DMS79 treated with DMSO at 0.1 percent for 48 hours (cell line): ENCODE data around the gene ISM1.
"Not testable (repeated sequence)": the region's sequence is repeated elsewhere in the genome, so short reads cannot be mapped to it uniquely, and the experiment has no call there.

ENCODE experiments used
- DNase-seq: peaks from one replicate; lab custom pipeline; 2025; lab: John Stamatoyannopoulos, UW

ISM1 gene

DNA sequence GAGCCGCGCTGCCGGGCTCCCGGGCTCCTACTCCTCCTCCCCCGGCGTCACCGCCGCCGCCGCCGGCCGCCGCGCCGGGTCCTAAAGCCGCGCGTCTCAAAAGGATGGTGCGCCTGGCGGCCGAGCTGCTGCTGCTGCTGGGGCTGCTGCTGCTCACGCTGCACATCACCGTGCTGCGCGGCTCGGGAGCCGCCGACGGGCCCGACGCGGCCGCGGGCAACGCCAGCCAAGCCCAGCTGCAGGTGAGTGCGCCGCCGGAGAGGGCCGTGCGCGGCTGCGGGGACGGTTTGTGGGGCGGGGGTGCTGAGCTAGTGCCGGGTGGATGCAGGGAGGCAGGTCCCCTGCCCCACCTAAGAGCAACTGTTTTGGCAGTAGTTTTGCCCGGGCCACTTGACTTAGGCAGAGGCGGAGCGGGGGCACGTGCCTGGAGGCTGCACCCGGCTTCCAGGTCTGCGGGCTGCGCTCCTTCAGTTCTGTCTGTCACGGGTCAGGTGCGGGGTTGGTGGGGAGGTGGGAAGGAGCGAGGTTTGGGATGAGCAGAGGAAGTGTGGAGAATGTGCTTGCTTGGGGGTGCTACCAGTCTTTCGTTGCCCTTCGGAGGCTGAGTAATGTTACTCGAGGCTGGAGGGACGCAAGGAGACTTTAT is 722 bp downstream of the ISM1 start:
- peak; percentile 48 for DNase-seq

DNA sequence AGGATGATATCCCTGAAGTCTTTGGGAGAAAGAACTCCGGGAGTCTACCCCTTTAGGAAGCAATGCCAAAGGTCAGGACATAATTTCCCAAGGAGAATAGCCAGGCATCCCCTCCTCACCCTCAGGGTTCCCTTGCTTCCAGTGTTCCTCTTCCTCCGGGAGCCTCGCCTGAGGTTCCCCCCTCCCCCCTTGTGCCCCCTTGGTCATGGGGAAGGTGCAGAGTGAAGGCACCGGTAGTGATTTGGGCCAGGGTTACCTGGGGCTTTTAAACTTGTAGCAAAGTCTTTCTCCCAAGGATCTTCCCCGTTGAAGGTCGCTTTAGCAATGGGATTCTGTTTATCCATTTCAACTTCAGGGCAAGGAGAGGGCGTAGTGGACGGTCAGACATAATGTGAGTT is 1.2 kb downstream of the ISM1 start:
- no peak for DNase-seq

DNA sequence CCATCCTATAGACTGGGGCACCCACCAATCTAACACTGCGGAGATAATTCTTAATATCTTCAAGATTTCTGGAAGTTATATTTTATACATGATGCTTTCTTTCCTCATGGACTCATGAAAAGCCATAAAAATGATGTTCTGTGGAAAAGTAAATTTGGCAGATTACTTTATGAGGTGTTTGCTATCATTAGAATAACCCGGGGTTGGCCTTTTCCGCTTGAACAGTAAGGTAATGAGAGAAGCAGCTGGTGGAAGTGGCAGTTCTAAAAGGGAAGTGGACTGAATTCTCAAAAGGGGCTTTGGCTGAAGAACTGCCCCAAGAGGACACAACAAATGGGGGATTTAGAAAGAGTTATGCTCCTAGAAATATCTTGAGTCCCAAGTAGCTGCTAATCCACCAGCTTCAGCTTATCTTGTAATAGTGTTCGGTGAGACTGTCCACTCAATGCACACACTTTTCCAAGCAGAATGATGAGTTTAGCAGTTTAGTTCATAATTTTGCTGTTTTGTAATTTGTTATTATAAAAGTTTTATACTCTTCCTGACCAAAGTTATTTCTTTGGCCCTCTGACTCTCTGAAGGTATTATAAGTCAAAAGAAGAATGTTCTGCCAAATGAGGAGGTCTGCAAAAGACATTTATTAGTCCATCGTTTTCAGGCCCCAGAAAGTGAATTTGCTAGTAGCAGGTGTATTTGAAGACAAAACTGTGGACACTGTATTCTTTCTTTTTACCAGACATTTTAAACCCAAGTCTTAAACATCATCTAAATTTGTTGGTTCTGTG is 2.9 kb downstream of the ISM1 start:
- DNase-seq: no peak

DNA sequence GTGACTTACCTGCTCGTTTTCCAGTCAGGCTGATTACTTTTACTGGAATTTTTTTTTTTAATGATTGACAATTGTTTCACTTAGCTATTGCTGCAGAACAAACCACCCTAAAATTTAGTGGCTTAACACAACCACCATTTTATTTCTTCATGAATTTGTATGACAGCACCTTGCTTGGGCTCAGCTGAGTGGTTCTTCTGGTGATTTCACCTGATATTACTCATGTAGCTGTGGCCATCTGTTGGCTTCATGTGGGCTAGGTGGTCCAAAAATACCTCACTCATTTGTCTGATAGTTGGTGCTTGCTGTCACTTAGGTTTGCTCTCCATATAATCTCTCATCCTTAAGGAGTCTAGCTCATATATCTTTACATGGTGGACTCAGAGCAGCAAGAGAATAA is 5.3 kb downstream of the ISM1 start:
- no peak for DNase-seq

DNA sequence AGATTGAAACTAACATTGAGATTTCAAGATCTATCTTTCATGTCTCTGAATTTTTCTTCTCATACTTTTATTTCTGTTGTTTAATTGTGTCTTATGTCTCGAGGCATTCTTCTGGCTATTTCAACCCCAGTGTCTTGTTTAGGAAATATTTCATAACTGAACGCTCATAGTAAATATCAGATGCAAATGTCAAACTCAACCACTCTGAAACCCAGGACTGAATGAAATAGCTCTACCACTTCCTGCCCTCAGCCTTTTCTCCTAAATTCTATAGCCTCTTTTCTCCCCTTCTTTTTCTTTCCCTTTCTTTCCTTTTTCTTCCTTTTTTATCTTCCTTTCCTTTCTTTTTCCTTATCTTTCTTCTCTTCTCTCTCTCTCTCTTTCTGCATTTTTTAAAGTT is 7.7 kb downstream of the ISM1 start:
- no peak for DNase-seq

DNA sequence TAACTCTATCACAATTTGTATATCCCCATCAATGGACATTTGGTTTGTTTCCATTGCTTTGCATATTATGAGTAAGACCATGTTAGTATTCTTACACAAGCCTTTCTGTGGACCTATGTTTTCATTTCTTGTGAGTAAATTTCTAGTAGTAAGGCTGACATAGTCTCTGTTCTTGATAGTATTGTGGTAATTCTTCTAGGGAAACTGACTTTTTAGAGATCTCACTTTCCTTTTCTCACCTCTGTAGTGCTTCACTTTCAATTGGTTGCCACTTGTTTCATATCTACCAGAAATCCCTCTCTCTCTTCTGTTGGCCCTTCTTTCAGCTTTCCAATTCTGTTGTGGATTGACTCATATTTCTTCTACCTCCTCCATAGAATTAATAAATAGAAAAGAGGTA is 8.5 kb downstream of the ISM1 start:
- DNase-seq: no peak

DNA sequence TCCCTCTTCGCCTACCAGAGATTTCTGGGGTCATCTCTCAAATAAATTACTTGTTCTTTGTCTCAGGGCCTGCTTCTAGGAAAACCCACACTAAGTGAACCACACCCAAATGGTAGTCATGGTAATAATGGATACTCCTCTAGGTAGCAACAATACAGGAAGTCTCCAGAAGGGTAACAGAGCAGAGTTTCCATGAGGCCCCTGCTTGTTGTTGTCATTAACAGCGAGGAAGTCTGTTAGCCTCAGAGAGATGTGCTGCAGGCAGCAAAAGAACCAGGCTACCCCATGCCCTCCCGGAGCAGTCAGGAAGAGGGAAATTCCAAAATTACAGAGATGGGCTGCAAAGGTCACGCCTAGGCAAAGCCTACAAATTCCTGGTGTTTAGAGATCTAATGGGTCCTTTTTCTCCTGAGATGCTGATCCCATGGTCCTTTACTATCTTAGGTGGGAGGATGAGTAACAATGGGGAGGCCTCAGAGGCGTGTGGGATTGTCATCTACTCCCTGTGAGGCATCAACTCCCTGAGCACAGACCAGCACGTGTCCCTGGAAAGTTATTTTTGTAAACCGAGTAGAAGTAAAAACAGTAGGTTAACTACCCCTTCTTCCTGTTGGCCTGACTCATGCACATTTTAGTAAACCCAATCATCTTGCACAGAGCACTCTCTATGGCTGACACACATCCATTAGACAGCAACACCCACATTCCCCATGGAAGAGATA is 10.1 kb downstream of the ISM1 start:
- no peak for DNase-seq

DNA sequence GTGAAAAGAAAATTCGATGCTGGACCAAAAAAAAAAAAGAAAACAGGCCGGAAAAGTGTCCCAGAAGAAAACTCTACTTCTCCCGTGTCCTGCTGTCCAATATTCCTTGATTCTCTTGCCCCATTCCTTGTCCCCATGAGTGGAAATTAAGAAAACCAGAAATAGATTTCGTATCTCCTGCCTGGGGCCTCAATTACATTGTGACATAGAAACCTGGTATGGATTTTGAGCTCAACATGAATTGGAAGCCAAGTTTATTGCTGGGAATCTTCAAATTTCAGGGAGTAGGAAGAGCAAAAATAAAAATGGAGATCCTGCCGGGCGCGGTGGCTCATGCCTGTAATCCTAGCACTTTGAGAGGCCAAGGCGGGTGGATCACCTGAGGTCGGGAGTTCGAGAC is 11.9 kb downstream of the ISM1 start:
- no peak for DNase-seq

DNA sequence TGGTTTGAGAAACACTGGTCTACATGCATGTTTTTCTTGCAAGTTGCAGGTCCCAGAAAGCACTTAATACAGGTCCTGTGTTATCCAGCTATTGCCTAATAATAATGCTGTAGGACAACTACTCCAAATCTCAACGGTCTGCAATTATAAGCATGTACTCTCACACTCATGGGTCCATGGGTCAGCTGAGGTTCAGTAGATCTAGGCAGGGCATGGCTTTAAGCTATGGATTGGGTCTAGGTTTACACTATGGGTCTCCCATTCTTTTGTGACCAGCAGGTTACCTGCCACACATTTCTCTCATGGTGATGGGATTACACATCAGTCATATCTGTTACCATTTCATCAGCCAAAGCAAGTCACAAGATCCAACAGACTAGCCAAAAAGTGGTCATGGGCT is 13.9 kb downstream of the ISM1 start:
- no peak for DNase-seq

DNA sequence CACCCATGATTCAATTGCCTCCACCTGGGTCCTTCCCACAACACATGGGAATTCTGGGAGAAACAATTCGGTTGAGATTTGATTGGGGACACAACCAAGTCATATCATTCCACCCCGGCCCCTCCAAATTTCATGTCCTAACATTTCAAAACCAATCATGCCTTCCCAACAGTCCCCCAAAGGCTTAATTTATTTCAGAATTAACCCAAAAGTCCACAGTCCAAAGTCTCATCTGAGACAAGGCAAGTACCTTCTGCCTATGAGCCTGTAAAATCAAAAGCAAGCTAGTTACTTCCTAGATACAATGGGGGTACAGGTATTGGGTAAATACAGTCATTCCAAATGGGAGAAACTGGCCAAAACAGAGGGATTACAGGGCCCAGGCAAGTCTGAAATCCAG is 15.3 kb downstream of the ISM1 start:
- DNase-seq: not testable (repeated sequence)

DNA sequence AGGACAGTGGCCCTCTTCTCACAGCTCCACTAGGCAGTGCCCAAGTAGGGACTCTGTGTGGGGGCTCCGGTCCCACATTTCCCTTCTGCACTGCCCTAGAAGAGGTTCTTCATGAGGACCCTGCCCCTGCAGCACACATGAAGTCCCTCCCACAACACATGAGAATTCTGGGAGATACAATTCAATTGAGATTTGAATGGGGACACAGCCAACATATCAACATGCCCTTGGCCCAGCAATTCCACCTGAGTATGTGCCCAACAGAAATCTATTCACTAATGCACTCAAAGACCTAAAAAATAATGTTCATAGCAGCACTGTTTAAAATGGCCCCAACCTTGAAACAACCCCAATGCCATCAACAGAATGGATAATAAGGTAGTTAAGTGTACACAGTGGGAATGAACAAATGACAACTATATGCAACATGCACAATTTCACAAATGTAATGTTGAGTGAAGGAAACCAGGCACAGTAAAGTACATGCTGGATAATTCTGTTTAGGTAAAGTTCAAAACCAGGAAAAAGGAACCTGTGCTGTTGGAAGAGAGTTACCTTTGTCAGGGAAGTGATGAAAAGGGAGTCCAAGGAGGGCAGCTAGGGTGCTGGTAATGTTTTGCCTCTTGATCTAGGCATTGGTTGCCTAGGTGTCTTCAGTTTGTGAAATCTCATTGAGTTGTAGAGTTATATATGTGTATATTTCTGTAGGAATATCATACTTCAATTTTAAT is 16.1 kb downstream of the ISM1 start:
- DNase-seq: no peak

DNA sequence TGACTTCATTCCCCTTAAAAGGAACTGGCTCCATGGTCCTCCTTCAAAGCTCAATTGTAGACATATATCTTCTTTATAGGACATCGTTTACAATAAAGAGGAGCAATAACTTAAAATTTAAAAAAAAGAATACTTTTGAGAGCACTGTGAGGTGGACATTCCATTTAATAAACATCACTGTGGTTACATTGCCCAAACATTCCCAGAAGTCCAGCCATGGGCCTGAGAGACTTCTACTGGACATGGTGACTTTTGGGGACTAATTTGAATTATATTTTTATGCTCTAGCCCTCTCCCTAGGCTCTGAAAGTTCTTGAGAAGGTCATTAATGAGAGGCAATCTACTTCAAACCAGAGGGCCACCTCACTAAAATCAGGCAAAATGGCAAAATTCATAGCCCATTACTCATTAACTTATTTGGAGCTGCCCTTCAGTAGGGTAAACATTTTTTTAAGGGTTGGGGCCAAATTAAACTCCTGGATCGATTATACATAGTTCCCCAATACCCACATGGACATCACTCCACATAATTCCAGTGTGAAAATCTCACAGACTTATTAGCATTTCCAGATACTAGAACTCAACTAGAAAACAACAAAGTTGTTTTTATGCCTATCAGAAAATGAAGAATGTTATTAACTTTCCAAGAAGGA is 17.1 kb downstream of the ISM1 start:
- no peak for DNase-seq

DNA sequence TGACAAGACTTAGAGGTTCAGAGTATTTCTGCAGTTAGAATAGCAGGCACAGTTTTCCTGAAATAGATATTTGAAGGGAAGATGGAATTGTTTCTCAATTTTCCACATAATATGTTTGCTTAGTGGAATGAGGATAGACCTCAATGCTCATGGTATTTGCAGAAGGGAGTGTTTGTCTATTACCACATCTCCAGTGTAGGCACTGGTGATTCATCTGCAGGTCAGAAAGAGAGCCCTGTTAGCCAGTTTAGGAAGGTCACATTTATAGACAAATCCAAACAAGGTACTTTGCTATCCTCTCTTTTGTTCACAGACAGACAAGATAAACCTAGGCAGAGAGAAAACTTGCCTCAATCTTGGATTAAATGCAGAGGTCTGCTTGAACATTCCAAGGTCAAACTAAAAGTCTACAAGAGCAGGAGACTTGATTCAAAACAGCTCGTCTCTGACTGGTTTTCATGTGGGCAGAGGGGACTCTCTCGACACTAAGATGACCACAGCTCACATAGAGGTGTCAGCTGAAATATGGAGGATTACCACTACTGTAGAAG is 22.8 kb downstream of the ISM1 start:
- no peak for DNase-seq

DNA sequence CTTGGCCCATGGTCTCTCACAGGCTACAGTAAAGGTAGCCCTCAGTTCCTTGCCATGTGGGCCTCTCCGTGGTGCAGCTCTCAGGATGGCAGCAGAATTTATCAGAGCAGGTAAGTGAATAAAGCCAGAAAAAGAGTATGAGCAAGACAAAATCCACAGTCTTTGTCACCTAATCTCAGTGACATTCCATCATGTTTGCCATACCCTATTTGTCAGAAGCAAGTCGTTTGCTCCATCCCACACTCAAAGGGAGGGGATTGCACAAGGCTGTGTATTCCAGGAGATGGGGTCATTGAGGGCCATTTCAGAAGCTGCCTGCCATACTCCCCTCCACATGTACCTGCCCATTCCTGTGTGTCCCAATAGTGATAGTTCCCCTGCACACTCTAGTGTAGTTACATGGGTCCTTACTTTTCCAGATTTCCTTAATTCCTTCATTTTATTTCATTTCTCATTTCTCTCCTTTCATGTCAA is 24.2 kb downstream of the ISM1 start:
- DNase-seq: no peak

DNA sequence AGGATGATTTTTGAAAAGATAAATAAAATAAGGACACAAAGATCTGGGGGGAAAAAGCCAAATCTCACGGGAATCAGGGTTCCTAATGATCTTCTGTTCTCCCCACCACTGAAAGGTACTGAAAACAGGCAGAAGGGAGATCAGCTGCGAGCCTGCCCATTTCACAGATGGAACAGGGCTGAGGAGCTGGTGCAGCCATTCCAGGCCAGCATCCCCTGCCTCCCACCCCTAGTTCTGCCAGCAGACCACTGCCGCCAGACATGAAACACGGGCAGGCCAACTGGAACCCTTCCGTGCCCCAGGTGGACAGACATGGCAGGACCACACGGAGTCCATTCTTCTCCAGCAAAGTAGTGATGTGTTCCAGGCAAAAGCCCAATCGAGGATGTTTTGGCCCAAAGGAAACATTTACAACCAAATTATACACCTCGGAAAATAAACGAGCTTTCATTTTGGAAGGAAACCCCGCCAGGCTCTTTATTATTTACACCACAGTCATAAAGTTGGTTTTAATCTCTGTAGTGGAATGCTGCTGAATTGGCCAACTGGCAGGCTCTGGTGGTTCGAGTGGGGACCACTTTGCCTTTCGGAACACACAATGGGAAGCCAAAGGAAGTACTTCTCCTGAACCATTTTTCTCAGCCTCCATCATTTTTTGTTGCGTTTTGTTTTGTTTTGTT is 28.2 kb downstream of the ISM1 start:
- DNase-seq: no peak

DNA sequence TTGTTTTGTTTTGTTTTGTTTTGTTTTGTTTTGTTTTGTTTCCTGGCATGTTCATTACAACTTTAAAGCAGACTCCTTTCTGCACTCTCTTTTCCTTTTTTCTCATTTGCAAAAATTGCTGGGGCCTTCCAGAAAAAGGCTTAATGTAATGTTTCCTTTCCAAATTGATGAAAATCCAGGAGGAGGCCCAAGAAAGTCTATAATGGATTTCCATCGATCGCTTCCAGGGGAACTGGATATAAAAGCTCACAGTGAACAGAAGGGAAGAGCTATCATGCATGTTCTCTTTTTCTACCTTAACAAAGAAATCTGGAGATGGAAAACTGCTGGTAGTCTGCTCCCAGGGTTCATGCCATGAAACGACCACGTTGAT is 28.7 kb downstream of the ISM1 start:
- no peak for DNase-seq

DNA sequence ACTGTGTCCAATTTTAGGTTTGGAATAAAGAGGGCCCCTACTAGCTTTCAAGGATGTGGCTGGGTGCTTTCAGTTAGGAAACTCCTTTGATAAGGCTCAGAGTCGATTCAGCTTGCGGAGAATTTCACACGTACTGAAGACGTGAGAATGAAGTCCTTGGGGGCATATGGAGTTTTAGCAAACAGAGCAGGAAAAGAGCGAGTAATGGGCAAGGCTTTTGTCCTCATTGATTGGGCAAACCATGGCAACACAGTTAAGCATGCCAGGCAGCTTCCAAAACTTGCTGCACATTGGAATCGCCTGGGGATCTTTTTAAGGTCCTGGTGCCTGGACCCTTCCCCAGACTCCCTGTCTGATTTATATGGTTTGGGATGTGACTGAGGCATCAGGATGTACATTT is 29.2 kb downstream of the ISM1 start:
- DNase-seq: no peak

DNA sequence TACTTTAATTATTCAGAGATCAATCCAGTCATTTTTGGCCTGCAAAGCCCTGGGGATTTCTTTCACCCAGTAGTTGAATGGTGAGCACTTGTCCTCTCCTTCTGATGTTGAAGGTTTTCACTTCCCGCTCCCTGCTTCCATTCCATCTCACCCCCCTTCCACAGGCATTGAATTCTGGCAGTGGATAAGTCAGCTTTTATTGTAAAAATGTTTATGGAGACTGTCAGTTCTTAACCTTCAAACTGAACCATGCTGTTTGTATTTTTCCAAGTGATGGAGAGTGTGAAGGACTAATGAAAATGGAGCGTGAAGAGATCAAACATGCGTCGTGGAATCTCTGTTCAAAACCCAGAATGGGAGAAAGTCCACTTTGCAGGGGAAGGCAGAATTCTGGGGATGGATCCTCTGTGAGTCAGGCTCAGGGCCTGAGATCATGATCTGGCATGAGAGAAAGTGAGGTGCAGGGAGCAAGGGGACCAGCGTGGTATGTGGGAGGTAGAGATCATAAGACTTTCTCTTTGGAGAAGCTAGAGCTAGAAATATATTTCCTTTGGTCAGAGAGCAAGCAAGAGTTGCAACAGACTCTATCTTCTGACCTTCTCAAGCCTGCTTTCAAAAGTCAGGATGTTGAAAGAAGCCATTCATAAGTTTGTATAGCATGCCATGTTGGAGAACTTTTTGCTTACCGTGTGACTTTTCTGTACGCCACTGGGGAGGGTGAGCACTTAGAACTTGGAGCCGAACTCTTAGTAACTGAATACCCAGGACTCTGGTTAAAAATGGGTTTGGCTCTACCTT is 30.2 kb downstream of the ISM1 start:
- DNase-seq: no peak

DNA sequence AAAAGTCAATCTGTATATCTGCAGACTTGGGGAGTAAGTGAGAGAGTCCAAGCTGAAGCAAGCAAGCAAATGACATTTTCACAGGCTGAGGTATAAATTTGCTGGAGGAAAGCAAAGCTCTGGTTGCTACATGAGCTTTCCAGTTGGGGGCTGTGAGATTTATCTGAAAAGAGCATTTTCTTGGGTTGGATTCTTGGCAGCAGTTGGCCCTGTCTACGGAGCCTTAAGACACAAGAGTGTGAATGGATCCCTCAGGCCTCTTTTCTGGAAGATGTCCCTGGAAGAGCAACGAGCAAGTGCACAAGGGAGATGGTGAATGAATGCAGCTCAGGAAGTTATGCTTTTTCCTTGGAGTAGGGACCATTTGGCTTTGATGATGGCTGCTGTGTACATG is 30.8 kb downstream of the ISM1 start:
- no peak for DNase-seq

DNA sequence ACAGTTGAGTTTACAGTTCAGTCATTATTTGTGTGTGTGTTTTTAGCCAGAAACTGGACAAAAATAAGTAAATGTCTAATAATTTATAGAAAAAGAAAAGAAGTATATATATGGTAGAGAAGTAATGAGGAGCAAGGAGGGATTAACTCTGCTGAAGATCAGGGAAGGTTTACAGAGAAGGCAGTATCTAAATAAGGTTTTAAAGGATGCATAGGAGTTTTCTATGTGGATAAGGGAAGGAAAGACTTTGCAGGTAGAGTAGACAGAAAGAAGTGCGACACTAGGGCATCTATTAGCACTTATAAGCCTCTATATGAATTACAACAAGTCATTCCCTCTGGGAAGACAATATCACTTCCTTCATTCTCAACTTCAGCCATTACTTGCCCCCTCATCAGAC is 34.3 kb downstream of the ISM1 start:
- DNase-seq: no peak
